Cardiac muscle cell (in vitro differentiated cells and primary cell): ENCODE measurements around the gene RRP1. TPM values are rescaled to one million over a fixed set of nuclear protein-coding genes. Genes with fewer than 3 reads are reported as not detected.

Experiments
- DNase-seq, 2 donors: peaks; one replicate each; pipeline versions ENCODE4 v3.0.0 to v3.0.0-alpha.2; 2010 to 2017; ENCODE audit warnings: low read depth in 1 of 2, low spot score in 1 of 2
- H3K27ac ChIP-seq: fragments of 200-600 bp; sonication (generic); 2 replicates; pipeline ENCODE4 v1.5.1; 2016
- H3K27me3 ChIP-seq: fragments of 200-600 bp; sonication (generic); 2 replicates; pipeline ENCODE4 v1.6.0; 2016; ENCODE audit warnings: control low read depth
- H3K36me3 ChIP-seq: fragments of 200-600 bp; sonication (generic); 2 replicates; pipeline ENCODE4 v1.5.1; 2016; ENCODE audit warnings: control low read depth
- H3K4me1 ChIP-seq: fragments of 200-600 bp; sonication (generic); 2 replicates; pipeline ENCODE4 v1.8.1; 2017; ENCODE audit warnings: low read depth, mild to moderate bottlenecking, mixed run types
- H3K4me3 ChIP-seq: fragments of 200-600 bp; sonication (generic); 2 replicates; pipeline ENCODE4 v1.5.1; 2016; ENCODE audit warnings: mild to moderate bottlenecking
- H3K9me3 ChIP-seq: fragments of 200-600 bp; sonication (generic); 2 replicates; pipeline ENCODE4 v1.5.1; 2017; ENCODE audit warnings: low read depth, mild to moderate bottlenecking, control low read depth
- polyA plus RNA-seq: library from polyadenylated mRNA; unstranded; fragments of >200 nt; fragmentation: Nextera tagmentation; extraction: Ambion mirVana; gene quantifications from 2 replicates; pipeline ENCODE4 v1.2.1, GENCODE V29; 2016
- total RNA-seq: library from RNA; depleted of rRNA; stranded (reverse); fragments of >200 nt; gene quantifications from 2 replicates; pipeline ENCODE4 v1.2.3, GENCODE V29; 2016
- TF ChIP-seq, protein P1 (sequence below): IDR thresholded peaks from 2 replicates; pipeline ENCODE4 v1.5.1; 2012; ENCODE audit warnings: low read depth, mild to moderate bottlenecking, low read length

RRP1 gene
- total and polyA plus RNA-seq, 2 experiments from 2014 or later = 20.1 to 27.8 TPM

DNA sequence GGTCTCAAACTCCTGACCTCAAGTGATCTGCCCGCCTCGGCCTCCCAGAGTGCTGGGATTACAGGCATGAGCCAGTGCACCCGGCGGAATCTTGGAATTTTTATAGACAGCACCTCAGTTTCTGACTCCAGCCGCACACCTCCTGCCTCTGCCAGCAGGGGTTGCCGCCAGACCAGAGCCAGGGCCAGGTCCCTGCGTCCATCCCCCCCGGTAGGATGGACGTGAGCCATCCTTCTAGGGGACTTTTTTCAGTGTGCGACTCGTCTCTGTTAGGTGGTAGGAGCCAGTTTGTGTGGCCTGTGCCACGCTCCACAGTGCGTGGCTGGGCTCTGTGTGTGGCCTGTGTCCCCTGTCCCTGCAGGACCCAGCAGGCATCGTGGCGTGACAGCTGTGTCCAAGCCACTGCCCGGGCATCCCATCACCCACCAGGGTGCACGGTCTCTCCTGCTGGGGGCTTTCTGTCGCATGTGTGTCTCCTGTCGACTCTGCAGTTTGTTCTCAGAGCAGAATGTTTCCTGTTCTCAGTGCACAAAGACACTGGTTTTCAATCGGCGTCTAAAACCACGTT is 28.9 kb upstream of the RRP1 start:
- H3K4me1 ChIP-seq = no peaks in the 10 kb centered on the region
- peaks cover 4% of the 10 kb centered on the region for H3K36me3 ChIP-seq
- H3K27me3 ChIP-seq = no peaks in the 10 kb centered on the region
- H3K9me3 ChIP-seq = no peaks in the 10 kb centered on the region
- TF ChIP-seq, protein P1, sequence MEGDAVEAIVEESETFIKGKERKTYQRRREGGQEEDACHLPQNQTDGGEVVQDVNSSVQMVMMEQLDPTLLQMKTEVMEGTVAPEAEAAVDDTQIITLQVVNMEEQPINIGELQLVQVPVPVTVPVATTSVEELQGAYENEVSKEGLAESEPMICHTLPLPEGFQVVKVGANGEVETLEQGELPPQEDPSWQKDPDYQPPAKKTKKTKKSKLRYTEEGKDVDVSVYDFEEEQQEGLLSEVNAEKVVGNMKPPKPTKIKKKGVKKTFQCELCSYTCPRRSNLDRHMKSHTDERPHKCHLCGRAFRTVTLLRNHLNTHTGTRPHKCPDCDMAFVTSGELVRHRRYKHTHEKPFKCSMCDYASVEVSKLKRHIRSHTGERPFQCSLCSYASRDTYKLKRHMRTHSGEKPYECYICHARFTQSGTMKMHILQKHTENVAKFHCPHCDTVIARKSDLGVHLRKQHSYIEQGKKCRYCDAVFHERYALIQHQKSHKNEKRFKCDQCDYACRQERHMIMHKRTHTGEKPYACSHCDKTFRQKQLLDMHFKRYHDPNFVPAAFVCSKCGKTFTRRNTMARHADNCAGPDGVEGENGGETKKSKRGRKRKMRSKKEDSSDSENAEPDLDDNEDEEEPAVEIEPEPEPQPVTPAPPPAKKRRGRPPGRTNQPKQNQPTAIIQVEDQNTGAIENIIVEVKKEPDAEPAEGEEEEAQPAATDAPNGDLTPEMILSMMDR = no peak
- no peak overlapping the region for H3K4me3 ChIP-seq
- DNase-seq = no peak
- H3K27ac ChIP-seq = no peak overlapping the region

DNA sequence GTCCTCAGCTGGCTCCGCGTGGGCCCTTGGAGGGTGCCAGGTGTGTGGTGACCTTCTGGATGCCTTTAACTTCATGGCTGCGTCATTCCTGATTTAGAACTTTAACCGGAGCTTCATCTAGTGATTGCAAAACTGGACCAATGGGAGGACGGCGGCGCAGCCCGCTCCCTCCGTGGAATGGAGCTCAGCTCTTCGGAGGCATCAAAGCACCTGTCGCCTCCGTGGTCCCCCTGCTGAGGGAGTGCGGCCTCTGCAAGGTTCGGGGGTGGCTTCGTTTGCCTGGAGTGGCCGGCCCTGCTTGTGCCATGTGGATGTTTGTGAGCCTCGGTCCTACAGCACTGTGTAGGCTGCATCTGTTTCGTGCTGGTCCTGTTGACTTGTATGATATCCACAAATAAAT is 27.5 kb upstream of the RRP1 start:
- DNase-seq = no peak
- H3K27ac ChIP-seq = no peak overlapping the region
- no peaks in the 10 kb centered on the region for H3K4me1 ChIP-seq
- H3K27me3 ChIP-seq = no peaks in the 10 kb centered on the region
- H3K36me3 ChIP-seq = no peaks in the 10 kb centered on the region
- H3K4me3 ChIP-seq = no peak overlapping the region
- no peaks in the 10 kb centered on the region for H3K9me3 ChIP-seq
- TF ChIP-seq, protein P1 = no peak

DNA sequence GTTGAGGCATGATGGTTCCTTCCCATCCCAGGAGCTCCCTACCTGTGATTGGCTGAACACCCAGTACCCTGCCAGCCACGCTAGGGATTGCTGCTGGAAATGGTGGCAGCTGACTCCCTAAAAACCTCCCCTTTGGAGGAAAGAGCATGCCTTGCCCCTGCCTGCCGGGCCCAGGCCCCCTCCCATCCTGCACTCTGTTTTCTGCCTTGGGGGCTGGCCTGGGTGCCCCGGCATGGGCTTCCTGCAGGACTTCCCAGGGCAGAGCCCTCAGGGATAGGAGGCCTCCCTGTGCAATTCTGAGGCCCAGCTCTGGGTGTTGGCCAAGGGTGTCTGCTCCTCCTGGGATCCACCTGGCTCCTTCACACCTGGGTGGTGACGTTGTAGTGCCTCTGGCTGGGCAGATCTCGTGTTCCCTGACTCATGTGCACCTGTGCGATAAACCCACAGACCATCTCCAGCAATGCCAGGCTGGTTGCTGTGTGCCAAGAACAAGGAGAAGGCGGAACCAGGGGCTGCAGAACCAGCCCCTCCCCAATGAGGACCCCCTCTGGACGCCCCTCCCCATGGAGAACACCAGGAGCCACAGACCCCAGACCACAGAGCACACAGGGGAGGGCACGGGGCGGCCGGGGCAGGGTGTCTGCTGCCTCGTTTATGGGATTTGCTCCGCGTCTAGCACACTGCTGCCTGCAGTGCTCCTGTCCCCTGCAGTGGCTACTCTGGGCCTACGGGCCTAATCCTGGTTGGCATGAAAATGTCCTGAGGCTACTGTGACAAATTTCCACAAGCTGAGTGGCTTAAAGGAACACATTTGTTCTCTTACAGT is 26.9 kb upstream of the RRP1 start:
- no peak overlapping the region for H3K4me3 ChIP-seq
- no peaks in the 10 kb centered on the region for H3K36me3 ChIP-seq
- TF ChIP-seq, protein P1 = no peak
- DNase-seq = no peak
- H3K4me1 ChIP-seq = no peaks in the 10 kb centered on the region
- no peak overlapping the region for H3K27ac ChIP-seq
- no peaks in the 10 kb centered on the region for H3K9me3 ChIP-seq
- no peaks in the 10 kb centered on the region for H3K27me3 ChIP-seq

DNA sequence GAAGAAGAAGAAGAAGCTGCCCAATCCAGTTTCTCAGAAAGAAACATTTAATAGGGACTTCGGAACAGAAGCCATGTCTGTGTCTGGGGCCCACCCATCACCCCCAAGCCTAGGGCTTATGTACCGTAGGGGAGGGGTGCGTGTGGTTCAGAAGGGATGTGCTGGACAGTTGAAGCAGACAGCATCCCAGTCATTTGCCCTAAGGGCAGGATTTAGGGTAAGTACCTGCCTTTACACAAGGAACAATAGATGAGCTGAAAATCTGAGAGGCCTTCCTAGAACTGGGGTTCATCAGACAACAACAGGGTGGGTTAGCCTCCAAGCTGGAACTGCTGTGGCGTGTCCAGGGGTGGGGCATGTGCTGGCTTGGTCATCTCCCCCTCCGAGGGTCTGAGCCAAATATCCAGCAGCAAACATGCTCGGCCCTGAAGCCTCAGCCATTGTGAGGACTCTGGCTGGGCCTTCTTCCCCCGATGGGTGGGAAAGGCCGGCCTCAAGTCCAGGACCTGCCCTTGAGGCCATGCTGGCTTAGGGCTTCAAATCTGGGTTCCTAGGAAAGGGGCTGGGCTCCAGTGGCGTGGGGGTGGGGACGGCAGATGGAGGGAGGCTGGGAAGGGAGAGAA is 25.4 kb upstream of the RRP1 start:
- TF ChIP-seq, protein P1 = no peak
- Histone ChIP-seq H3K27ac (no peak overlapping the region), H3K9me3 (no peaks in the 10 kb centered on the region)

DNA sequence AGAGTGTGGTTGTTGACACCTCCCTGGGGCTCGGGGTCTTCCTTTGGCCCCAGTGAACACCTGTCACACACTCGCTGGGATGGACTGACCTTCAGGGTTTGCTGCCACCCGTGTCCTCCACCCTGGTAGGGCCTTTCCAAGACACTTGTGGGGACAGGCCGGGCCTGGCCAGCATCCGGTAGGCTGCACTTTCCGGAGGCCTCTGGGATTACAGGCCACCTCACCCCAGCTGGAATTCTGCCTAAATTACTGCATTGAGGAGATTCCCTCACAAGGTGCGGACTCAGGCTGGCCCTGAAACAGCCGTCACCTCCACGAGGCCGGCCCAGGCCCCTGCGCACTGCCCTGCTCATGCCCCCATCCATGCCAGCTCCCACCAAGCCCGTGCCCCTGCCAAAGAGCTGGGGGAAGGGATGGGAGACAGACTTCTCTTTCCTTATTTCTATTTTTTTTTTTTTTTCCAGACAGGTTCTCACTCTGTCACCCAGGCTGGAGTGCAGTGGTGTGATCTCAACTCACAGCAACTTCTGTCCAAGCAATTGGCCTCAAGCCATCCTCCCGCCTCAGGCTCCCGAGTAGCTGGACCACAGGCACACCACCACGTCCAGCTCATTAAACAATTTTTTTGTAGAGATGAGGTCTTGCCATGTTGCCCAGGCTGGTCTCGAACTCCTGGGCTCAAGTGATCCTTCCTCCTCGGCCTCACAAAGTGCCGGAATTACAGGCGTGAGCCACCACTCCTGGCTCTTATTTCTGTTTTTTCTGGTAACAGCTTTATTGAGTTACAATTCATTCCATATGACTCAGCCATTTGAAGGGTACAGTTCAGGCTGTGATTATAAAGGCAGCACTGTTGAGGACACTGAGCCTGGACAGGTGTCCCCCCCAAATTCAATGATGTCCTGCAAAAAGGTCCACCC is 24.5 kb upstream of the RRP1 start:
- no peaks in the 10 kb centered on the region for H3K9me3 ChIP-seq
- no peak overlapping the region for H3K4me3 ChIP-seq
- H3K27me3 ChIP-seq = no peaks in the 10 kb centered on the region
- no peaks in the 10 kb centered on the region for H3K36me3 ChIP-seq
- no peak for DNase-seq
- no peak overlapping the region for H3K27ac ChIP-seq
- TF ChIP-seq, protein P1 = no peak
- peaks cover 4% of the 10 kb centered on the region for H3K4me1 ChIP-seq

More for the DNA sequence above, 25.4 kb upstream of the RRP1 start:
- peaks cover 4% of the 10 kb centered on the region for H3K4me1 ChIP-seq
- H3K36me3 ChIP-seq = no peaks in the 10 kb centered on the region
- H3K27me3 ChIP-seq = no peaks in the 10 kb centered on the region
- no peak overlapping the region for H3K4me3 ChIP-seq
- DNase-seq = no peak
